ELR (cell line): ENCODE measurements around the gene CCR5AS.
"Not testable (repeated sequence)": the region's sequence is repeated elsewhere in the genome, so short reads cannot be mapped to it uniquely, and the experiment has no call there.

Source experiments
- DNase-seq: peaks from one replicate; pipeline ENCODE4 v3.0.0-alpha.2; 2015; ENCODE audit warnings: low read depth

CCR5AS gene

DNA sequence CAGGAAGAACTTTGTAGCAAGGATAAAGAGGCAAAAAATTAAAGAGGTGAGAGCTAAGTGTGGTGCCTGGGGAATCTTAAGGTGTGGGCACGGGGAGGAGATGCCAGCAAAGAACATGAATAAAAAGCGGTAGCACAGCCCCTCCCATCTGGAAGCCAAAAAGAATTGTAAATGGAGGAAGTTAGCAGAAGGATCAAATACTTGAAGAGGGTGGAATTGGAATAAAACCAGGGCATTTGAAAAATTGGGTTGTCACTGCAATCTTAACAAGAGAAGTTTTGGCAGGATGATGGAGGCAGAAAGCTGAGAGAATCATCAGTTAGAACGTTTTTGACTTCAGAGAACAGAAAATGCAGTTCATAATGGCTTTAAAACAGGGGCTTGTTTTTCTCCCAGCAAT is 50.6 kb downstream of the CCR5AS start:
- DNase-seq, result no peak

DNA sequence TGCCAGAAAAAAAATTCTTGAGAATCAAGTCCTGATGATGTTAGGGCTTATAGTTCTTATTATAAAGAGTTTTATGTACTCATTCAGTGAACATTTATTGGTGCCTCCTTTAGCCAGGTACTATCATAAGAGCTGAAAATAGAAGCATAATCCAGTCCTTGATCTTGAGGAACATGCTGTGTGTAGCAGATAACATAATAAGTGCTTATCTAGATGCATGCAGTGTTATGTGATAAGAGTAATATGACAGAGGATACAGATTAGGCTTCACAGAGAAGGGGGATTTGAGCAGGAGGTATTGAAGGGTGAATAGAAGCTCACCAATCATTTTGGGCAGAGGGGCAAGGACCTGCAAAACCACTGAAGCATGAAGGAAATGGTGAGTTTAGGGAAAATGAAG is 51.9 kb downstream of the CCR5AS start:
- no peak for DNase-seq

DNA sequence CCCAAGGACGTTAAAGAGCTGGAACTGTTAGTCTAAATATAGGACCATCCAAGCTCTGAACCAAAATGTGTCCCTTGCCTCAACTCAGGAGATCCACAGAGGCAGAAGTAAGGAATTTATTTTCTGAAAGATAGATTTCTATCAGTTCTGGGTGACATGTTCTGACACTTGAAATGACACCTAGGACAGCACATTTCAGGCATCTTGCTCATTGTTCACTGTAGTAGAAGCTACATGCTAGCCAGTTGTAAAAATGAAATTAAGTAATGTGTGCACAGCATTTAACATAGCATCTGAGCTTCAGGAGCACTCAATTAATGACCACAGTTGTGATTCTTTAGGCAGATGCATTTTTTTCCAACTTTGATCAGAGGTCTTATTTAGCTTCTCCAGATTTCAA is 52.4 kb downstream of the CCR5AS start:
- DNase-seq, result no peak

DNA sequence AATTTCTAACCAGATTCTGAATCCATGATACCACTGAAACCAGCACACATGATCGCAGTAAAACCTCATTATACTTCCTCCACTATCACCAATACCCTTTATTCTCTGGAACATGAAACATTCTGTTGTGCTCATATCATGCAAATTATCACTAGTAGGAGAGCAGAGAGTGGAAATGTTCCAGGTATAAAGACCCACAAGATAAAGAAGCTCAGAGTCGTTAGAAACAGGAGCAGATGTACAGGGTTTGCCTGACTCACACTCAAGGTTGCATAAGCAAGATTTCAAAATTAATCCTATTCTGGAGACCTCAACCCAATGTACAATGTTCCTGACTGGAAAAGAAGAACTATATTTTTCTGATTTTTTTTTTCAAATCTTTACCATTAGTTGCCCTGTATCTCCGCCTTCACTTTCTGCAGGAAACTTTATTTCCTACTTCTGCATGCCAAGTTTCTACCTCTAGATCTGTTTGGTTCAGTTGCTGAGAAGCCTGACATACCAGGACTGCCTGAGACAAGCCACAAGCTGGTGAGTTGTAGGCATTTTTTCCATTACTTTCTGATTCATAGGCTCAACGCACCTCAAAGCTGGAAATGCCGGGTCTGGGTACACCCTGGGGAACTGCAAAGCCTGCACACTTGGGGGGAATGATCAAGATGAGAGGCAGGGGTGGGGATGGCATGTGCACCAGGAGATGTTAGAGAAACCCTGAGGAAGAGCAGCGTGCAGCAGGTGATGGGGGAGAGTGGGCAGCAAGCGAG is 53.0 kb downstream of the CCR5AS start, which contains the start of gene CCR2:
Gene CCR2 (plus strand): TSS at position 465 of the 764 bp plus-strand sequence. CDS start 3,417 bp downstream, outside the sequence.
- no peak for DNase-seq

DNA sequence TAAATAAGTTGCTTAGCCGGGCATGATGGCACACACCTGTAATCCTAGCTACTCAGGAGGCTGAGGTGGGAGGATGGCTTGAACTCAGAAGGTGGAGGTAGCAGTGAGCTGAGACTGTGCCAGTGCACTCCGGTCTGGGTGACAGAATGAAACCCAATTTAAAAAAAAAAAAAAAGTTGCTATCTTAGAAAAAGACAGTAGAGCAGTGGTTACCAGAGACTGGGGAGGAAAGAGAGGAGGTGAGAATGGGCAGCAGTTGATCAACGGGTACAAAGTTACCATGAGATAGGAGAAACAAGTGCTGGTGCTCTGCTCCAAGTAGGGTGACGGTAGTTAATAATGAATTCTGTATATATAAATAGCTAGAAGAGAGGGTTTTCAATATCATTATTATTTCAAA is 53.8 kb downstream of the CCR5AS start:
- no peak for DNase-seq

DNA sequence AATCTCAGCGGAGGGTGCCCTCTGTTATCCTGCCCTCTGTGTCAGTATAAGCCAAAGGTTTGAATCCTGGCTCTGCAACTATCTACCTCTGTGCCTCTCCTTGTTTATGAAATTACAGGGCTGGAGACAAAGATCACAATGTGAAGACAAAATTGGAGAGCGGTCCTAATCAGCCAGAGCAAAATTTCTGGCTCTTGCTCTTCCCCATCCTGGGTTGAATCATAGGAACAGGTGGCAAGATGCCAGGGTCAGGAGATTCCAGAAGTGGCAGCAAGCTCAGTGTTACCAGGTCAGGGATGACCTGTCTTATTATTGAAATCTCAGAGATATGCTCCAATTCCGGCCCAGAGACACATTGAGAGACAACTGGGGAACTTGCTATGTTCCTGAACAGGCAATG is 55.2 kb downstream of the CCR5AS start:
- no peak for DNase-seq

DNA sequence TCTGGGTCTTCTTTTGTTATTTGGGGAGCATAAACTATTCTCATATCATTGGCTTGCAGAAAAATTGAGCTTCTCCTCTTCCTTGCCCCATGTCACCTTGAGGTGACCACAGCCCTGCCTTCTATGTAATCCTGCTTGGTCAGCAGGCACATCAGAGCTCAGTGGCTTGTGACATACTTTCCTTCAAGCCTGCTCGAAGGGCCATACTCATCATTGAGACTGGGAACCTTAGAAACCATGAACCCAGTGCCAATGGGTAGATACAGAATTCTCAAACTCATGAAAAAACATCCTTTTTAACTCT is 56.7 kb downstream of the CCR5AS start:
- no peak for DNase-seq

DNA sequence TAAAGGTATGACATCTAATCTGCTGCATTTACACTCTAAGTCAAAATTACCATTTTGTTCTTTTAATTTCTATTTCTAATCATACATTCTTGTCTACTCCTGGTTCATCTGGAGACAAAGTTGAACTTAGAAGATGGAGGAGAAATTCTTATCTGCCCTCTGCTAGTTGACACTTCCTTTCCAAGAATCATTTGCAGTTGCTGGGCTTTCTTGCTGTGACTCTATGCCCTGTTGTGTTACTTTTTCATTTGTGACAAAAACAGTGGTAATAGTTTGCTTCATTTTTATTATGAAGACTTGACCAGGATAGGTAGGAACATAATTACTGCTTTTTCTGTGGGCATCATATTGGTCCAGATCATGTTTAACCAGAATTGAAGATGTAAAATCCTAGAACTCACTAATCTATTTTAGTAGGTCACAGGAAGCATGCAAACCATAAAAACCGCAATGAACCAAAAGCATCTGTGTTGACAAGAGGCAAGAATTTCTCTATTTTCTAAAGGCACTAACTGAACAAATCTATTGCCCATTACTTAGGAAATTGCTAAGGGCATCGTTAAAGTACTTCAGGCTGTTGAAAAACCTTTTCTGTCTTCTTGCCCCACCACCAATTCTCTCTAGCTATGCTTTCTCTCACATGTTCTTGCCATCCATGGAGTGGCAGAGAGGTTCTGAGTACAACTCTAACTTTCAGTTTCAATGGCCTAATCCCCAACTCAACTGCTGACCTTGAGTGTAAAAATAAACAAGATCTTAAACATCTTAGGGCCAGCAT is 57.2 kb downstream of the CCR5AS start:
- DNase-seq, result no peak

DNA sequence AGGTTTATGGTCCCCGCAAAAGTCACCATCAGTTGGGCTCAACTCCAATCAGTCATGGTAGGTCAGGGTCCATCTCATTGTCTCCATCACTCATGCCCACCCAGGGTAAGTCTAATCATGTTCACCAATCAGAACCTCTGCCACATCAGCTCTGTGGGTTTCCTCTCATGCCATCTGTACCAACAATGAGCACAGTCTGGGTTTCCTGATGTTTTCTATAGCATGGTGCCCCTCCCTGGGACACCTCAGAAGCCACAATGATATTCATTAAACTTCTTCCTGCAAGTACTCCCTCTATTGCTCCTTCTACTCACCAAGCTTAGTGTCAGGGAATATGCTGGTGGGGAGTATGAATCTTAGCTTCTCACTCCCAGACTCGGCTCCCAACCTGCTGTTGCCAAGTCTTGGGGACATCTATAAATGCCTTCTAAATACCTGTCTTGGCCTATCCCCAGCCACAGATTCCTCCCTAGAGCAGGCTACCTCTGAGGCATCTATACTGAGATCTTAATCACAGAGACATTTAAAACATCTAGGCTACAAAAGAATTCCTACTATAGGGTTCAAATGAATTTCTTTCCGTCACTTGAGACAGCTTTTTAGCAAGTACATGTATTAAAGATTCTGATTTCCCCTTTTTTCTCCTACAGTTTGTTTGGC is 57.9 kb downstream of the CCR5AS start:
- no peak for DNase-seq

DNA sequence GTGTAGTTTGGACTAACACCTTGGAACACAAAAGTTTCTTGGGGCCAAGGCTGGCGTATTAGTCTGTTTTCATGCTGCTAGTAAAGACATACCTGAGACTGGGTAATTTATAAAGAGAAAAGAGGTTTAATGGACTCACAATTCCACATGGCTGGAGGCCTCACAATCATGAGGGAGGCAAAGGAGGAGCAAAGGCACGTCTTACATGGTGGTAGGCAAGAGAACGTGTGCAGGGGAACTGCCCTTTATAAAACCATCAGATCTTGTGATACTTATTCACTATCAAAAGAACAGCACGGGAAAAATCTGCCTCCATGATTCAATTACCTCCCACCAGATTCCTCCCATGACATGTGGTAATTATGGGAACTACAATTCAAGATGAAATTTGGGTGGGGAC is 62.4 kb downstream of the CCR5AS start:
- DNase-seq, result no peak

DNA sequence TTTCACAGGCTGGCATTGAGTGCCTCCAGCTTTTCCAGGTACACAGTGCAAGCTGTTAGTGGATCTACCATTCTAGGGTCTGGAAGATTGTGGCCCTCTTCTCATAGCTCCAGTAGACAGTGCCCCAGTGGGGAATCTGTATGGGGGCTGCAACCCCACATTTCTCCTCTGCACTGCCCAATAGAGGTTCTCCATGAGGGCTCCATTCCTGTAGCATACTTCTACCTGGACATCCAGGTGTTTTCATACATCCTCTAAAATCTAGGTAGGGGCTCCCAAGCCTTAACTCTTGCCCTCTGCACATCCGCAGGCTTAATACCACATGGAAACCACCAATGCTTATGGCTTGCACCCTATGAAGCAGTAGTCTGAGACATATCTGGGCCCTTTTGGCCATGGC is 68.0 kb downstream of the CCR5AS start:
- no peak for DNase-seq

DNA sequence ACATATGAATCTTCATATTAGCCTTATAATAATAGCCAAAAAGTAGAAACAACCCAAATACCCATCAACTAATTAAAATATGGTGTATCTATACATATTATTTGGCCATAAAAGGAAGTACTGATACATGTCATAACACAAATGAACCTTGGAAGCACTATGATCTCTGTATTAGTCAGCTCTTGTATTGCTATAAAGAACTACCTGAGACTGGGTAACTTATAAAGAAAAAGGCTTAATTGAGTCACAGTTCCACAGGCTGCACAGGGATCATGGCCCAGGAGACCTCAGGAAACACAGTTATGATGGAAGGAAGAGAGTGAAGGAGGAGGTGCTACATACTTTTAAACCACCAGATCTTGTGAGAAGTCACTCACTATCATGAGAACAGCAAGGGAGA is 69.0 kb downstream of the CCR5AS start:
- no peak for DNase-seq

DNA sequence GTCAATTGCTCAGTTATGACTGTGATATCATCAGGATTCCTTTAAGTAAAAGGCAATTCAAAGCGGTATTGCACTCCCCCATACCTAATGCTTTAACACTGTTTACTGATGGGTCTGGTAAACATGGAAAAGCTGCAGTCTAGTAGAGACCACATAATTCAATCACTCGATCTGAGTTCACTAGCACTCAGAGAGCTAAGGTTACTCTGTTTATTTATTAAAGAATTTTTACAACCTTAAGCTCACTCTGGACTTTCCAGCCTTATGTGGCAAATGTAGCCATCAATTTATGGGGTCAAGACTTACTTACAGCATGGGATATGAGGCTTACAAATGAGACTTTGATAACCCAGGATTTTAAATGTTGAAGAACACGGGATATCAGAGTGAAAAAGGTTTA is 71.3 kb downstream of the CCR5AS start:
- no peak for DNase-seq

DNA sequence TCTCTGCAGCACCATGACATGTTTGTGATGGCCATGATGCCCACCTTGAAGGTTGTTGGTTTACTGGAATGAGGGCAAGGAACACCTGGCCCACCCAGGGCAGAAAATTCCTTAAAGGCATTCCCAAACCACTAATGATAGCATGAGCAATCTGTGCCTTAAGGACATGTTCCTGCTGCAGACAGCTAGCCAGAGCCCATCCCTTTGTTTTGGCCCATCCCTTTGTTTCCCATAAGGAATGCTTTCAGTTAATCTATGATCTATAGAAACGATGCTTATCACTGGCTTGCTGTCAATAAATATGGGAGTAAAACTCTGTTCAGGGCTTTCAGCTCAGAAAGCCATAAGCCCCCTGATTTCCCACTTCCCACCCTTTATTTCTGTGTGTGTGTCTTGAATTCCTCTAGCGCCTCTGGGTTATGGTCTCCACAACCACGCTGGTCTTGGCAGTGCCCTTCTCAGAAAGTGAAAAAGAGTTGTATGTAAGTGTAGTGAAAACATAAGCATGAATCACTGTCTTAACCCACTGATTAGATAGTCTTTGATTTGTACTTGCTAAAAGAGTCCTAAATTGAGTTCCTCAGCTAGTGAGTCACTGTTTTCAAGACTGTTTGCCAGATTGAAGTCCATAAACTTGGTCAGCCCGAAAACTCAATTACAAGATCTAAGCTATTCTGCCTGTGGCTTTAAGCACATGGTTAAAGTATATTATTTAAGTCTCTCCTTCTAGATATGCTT is 72.0 kb downstream of the CCR5AS start:
- peak; percentile 59 for DNase-seq

DNA sequence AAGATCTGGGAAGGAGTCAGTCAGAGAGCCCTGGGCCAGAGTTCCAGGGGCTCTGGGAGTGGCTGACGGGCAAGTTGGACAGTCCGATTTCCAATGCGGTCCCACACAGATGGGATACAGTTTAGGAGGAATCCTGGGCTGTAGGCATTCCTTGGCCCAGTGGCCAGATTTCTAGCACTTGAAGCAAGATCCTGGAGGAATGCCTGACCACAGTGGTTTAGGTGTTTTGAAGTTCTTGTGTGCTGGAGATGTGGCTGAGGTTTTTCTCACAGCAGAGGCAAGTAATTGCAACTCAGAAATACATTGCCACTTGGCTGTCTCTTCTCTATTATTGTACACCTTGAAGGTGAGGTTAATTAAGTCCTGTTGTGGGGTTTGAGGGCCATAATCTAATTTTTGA is 76.2 kb downstream of the CCR5AS start:
- not testable (repeated sequence) for DNase-seq

DNA sequence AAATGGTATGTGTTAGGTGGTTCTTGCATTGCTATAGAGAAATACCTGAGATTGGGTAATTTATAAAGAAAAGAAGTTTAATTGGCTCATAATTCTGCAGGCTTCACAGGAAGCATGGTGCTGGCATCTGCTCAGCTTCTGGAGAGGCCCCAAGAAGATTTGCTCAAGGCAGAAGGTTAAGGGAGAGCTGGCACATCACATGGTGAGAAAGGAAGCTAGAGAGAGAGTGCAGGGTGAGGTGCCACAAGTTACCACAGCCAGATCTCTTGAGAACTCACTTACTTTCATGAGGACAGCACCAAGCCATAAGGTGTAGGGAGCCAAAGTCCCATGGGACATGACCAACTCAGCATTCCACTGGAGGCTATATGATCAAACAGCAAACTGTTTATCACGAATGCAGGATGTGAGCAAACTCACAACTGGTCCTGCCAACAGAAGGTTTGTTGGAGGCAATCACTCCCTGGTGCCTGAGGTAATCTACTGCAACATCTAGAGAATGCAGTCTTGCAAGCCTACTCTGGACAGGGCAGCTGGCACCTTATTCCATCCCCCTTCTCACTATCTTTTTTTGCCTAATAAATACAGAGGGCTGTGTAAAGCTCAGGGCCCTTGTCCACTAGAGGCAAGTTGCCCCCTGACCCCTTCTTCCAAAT is 81.1 kb downstream of the CCR5AS start:
- no peak for DNase-seq

DNA sequence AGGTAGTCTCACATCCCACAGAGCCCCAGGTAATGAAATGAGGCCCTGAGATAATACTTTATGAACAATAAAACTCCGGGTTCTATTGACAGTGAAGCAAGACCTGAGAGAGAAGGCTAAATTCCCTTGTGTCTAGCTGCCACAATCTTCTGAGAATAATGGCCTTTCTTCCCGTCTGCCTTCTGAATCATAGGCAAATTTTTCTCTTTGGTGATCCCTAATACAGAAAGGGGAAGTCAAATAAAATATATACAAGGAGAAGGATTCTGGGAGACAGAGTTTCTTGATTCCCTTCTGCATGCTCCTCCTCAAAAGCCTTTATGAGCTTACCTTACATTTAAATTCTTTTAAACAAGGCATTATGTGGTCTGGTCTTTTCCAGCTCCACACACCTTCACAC is 82.8 kb downstream of the CCR5AS start:
- no peak for DNase-seq

DNA sequence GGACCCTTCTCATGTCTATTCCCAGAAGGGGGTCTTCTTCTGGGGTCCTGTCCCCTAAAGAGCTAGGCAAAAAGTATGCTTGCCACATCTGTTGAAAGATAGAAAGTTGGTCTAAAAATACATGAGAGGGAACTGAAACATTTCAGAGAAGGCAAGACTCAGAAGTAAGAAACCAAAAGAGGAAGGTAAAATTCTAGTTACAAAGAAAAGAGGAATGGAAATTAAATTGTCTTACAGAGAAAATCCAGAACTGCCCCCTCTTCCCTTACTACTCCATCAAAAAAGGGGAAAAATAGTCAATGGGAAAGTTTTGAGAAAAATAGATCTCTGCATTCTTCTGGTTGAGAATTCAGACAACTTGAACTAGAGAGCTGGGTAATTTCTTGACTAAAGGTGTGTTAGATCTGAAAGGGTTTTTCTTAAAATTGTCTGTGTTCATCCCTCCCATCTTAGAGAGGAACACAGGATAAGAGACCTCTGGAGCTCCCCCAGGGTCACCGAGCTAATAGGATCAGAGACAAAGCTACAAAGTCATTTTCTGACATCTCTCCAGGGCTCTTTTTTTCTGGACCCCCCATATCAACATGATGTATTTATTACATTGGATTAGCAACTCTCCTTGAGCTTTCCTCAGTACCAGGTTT is 85.3 kb downstream of the CCR5AS start:
- no peak for DNase-seq

DNA sequence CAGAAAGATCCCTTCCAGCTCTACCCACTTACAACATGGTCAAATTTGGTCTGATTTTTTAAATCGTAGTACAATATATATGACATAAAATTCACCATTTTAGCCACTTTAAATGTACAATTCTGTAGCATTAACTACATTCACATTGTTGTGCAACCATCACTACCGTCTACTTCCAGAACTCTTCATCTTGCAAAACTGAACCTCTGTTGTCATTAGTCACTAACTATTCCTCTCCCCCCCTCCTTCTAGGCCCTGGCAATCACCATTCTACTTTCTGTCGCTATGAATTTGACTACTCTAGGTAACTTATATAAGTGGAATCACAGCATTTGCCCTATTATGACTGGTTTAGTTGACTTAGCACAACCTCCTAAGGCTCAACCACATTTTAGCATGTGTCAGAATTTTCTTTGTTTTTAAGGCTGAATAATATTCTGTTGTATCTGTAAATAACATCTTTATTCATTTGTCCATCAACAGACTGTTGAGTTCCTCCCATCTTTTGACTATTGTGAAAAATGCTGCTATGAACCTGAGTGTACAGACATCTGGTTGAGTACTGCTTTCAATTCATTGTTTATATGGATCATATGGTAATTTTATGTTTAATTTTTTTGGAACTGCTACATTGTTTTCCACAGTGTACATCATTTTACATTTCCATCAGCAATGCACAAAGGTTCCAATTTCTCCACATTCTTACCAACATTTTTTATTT is 88.5 kb downstream of the CCR5AS start:
- no peak for DNase-seq

DNA sequence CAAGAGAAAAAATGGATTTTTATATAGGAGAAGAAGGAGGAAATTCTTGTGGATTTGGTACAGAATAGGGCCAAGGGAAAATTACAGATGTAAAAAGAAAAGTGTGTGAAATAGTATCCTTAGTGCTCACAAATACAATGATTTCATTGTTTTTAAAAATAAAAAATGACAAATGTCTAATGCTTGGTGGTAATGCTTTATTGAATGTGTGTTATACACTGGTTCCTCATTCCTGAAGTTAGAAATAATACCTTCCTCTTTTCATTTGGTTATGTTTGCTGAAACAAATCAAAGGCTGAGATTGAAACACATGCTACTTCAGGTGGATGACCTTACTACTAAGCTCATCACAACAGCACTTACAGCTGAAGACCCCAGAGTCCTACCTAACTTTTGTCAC is 90.7 kb downstream of the CCR5AS start:
- DNase-seq, result no peak

DNA sequence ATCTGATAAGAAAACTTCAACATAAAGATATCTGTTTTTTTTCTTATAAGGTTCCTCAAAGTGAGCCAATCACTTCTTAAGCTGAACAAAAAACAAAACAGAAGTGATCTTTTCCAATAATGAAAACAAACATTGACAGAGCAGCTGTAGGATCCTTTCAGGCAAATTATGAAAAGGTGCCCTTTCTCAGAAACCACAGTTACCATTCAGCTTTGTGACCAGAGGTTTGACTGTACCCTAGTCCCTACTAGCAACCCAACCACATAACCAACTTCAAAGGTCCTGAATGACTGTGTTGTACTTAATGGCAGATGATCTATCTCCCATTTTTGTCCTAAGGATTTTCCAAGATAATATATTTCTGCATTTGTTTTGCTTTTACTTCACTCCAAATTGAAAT is 92.3 kb downstream of the CCR5AS start:
- DNase-seq, result no peak
